Retinal pigment epithelial cell (primary cell): ENCODE results near the gene CACNA1C.
"Not testable (repeated sequence)": the region's sequence is repeated elsewhere in the genome, so short reads cannot be mapped to it uniquely, and the experiment has no call there.

Experiments
- DNase-seq: peaks from one replicate; pipeline ENCODE4 v3.0.0-alpha.2; 2010; ENCODE audit warnings: low read depth
- H3K4me3 ChIP-seq: 2 replicates; pipeline ENCODE4 v1.5.1; 2011; ENCODE audit warnings: mild to moderate bottlenecking, low read length, control low read depth, moderate library complexity
- TF ChIP-seq, protein P1 (sequence below): conservative IDR thresholded peaks from 2 replicates; pipeline ENCODE4 v1.5.1; 2011; ENCODE audit warnings: low read depth, low read length, control low read depth, inconsistent platforms

Gene CACNA1C

DNA sequence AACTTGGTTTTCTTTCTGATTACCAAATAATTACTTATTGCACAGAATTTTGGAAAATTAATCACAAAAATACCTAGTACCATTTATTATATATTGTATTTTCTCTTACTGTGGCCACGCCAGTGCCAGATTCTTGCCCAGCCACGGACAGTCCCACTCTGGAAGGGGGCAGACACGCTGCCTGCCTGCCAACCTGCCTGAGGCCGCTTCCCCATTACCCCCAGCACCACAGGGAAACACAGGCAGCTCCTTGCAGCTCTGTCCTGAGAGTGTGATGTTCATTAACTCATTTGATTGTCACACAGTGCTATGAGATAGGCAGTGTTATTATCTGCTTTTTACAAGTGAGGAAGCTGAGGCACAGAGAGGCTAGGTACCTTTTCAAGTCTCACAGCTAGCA, 46.8 kb downstream of the CACNA1C start:
- TF ChIP-seq, protein P1, sequence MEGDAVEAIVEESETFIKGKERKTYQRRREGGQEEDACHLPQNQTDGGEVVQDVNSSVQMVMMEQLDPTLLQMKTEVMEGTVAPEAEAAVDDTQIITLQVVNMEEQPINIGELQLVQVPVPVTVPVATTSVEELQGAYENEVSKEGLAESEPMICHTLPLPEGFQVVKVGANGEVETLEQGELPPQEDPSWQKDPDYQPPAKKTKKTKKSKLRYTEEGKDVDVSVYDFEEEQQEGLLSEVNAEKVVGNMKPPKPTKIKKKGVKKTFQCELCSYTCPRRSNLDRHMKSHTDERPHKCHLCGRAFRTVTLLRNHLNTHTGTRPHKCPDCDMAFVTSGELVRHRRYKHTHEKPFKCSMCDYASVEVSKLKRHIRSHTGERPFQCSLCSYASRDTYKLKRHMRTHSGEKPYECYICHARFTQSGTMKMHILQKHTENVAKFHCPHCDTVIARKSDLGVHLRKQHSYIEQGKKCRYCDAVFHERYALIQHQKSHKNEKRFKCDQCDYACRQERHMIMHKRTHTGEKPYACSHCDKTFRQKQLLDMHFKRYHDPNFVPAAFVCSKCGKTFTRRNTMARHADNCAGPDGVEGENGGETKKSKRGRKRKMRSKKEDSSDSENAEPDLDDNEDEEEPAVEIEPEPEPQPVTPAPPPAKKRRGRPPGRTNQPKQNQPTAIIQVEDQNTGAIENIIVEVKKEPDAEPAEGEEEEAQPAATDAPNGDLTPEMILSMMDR: no peak
- DNase-seq: no peak
- no peak overlapping the region for H3K4me3 ChIP-seq

DNA sequence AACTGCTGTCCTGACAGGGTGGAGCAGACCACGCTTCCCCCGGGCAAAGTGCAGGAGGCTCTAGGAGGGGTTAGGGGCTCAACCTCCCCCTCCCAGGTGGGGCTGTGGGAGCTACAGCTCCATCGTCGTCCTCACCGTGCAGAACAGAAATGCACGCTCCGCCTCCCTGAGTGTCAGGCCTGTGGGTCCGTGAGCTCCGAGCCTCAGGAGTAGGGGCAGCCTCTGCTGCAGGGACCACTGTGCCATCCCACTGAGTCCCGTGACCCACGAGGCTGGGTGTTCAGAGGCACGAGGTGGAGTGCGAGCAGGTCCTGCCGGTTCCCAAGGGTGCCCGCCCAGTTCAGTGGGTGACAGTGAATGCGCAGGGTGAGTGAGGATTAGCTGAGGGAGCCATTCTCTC, 48.6 kb downstream of the CACNA1C start:
- no peak overlapping the region for H3K4me3 ChIP-seq
- TF ChIP-seq, protein P1: no peak

DNA sequence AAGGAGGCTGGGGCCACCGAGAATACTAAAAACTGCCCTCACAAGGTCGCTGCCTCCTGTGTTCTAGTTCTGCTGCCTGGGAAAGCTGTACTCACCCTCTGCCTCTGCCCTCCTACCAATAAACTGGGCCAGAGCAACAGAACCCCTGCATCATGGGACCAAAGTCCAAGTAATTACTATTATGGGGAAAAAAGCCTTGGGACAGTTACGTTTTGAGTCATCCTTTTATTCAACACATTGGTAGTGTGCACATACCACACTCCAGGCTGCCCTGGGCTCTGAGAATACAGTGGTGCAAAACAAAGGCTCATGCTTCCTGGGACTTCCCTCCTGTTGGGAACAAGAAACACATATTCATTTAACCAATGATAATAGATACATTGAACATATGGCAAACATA, 49.0 kb downstream of the CACNA1C start:
- no peak overlapping the region for H3K4me3 ChIP-seq
- TF ChIP-seq, protein P1: no peak
- no peak for DNase-seq

More for the DNA sequence above, 48.6 kb downstream of the CACNA1C start:
- no peak for DNase-seq

- H3K4me3 ChIP-seq, DNase-seq: not testable (repeated sequence)
Measured at GRCh38 chr12:2102736-2103135, 49.9 kb downstream of the CACNA1C start.

DNA sequence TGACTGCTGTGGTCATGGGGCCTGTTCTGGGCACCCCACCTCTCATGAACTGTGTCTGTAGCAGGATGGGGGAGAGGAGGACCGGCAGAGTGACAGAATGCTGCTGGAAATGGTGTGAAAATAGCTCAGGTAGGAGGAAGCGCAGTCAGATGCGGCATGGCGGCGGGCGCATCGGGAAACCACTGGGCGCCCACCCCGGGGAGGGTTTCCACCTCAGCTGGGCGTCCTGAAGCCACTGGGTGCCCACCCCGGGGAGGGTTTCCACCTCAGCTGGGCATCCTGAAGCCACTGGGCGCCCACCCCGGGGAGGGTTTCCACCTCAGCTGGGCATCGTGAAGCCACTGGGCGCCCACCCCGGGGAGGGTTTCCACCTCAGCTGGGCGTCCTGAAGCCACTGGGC, 52.6 kb downstream of the CACNA1C start:
- not testable (repeated sequence) for DNase-seq, H3K4me3 ChIP-seq

DNA sequence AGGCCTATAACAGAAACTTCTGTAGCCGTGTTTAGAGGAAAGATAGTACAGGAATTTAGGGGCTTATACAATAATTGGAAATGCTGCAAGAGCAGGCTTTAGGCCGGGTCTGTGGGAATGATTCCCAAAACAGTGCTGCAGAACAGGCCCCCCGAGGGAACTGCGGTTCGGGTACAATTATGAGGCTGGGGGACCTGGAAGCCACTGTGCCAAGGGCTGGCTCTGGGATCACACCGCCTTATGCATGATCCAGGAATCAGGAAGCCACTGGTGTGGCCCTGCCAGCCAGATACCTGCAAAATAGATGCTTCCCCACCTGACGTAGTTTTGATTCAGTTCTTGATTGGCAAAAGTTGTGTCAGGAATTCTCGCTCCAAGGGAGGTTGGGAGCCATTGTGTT, 55.4 kb downstream of the CACNA1C start:
- DNase-seq: no peak
- no peak overlapping the region for H3K4me3 ChIP-seq
- TF ChIP-seq, protein P1: no peak

DNA sequence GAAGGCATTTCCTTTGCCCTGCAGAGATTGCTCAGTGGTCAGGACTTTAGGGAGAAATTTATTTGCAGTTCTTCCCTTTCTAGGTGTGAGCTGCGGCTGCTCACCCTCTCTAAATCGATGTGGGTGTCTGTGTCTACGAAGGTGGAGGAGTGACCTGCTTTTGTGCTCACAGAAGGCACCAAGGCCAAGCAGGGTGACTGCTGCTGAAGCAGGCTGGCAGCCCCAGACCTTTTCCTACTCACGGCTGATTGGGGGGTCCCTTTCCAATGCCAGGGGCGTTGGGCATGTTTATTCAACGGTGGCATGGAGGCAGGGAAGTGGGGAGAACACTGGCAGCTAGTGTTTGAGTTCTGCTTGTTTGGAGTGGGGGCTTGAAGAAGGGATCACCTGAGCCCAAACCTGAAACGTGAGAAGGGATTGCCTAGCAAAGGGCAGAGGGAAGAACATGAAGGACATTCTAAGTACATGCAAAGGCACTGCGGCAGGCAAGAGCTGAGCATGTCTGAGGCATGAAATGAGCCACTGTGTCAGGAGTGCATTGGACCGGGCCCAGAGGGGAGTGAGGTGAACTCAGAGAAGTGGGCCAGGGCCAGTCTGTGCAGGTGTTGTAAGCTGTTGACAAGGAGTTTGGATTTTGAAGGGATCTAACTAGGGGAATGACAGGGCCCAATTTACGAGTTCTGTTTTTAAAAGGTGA, 56.3 kb downstream of the CACNA1C start:
- TF ChIP-seq, protein P1: no peak
- no peak overlapping the region for H3K4me3 ChIP-seq
- no peak for DNase-seq

- DNase-seq: no peak
- H3K4me3 ChIP-seq: no peak overlapping the region
- TF ChIP-seq, protein P1: no peak
Measured at GRCh38 chr12:2110127-2110526, 57.3 kb downstream of the CACNA1C start.
